Keratinocyte (primary cell): ENCODE results near the gene A4GALT.

Source experiments
- CTCF ChIP-seq, 3 experiments: IDR thresholded peaks in 1 of 3; conservative IDR thresholded peaks in 1 of 3; optimal IDR thresholded peaks in 1 of 3; 2 replicates in 2 of 3; 3 replicates in 1 of 3; pipeline versions ENCODE3 to v1.5.1; 2011; ENCODE audit warnings: low read length in 3 of 3, mild to moderate bottlenecking in 3 of 3, moderate library complexity in 2 of 3, control low read depth in 1 of 3, inconsistent platforms in 1 of 3; ENCODE audit not compliant: insufficient read depth in 2 of 3; ENCODE audit errors: extremely low read depth in 1 of 3
- EZH2 ChIP-seq: IDR thresholded peaks from one replicate; pipeline ENCODE4 v1.6.1; 2012; ENCODE audit warnings: inconsistent platforms, mild to moderate bottlenecking, low read length, moderate library complexity

- TF ChIP-seq CTCF (optimal IDR thresholded peaks at IDR 0.05 in 1 of 3, IDR thresholded peaks at IDR 0.05 in 1 of 3, conservative IDR thresholded peaks at IDR 0.05 in 1 of 3; ENCODE audit: extremely low read depth in 1 of 3, insufficient read depth in 2 of 3, low read length in 3 of 3) = no peak
- no peak for TF ChIP-seq EZH2
Observed at GRCh38 chr22:42752230-42752746, 31.6 kb upstream of the A4GALT start.
